ENCODE results near the gene SLC7A8. TPM values are rescaled to one million over a fixed set of nuclear protein-coding genes. Genes with fewer than 3 reads are reported as not detected.

Gene SLC7A8
- total RNA-seq, 4 donors from 2014 or later, result 15.9 to 152 (median 49.3) TPM

GRCh38 chr14:23114669-23115038 lies 68.8 kb downstream of the SLC7A8 start:
- no peaks in the 10 kb centered on the region for H3K4me1 ChIP-seq
- no peak overlapping the region for H3K4me3 ChIP-seq
- no peak for TF ChIP-seq CTCF (IDR thresholded peaks at IDR 0.05)
- intact Hi-C loops (cut with DNase I; ENCODE audit: low total_unique reads), result no loop called here
- H3K27ac ChIP-seq, result no peak overlapping the region
- DNase-seq, result no peak
- H3K9me3 ChIP-seq, result no peaks in the 10 kb centered on the region
- H3K27me3 ChIP-seq, result no peaks in the 10 kb centered on the region
- H3K36me3 ChIP-seq, result no peaks in the 10 kb centered on the region

GRCh38 chr14:23114120-23114458 lies 69.4 kb downstream of the SLC7A8 start:
- no peaks in the 10 kb centered on the region for H3K27me3 ChIP-seq
- intact Hi-C loops (cut with DNase I; ENCODE audit: low total_unique reads), result no loop called here
- H3K36me3 ChIP-seq, result no peaks in the 10 kb centered on the region
- H3K4me1 ChIP-seq, result no peaks in the 10 kb centered on the region
- no peaks in the 10 kb centered on the region for H3K9me3 ChIP-seq
- H3K27ac ChIP-seq, result no peak overlapping the region
- TF ChIP-seq POLR2A (IDR thresholded peaks at IDR 0.05) (no peak), CTCF (IDR thresholded peaks at IDR 0.05) (no peak)
- DNase-seq, result no peak
- no peak overlapping the region for H3K4me3 ChIP-seq

GRCh38 chr14:23113431-23114119 lies 69.9 kb downstream of the SLC7A8 start:
- DNase-seq, result no peak
- no peak overlapping the region for H3K27ac ChIP-seq
- H3K36me3 ChIP-seq, result no peaks in the 10 kb centered on the region
- intact Hi-C loops (cut with DNase I; ENCODE audit: low total_unique reads), result no loop called here
- no peaks in the 10 kb centered on the region for H3K9me3 ChIP-seq
- H3K4me1 ChIP-seq, result no peaks in the 10 kb centered on the region
- H3K4me3 ChIP-seq, result no peak overlapping the region
- H3K27me3 ChIP-seq, result no peaks in the 10 kb centered on the region
- TF ChIP-seq CTCF (IDR thresholded peaks at IDR 0.05) (no peak), POLR2A (IDR thresholded peaks at IDR 0.05) (no peak)

- H3K4me1 ChIP-seq, result no peaks in the 10 kb centered on the region
- no peaks in the 10 kb centered on the region for H3K36me3 ChIP-seq
- no peaks in the 10 kb centered on the region for H3K27me3 ChIP-seq
- TF ChIP-seq CTCF (IDR thresholded peaks at IDR 0.05) (no peak), POLR2A (IDR thresholded peaks at IDR 0.05) (no peak)
- H3K27ac ChIP-seq, result no peak overlapping the region
- H3K4me3 ChIP-seq, result no peak overlapping the region
- intact Hi-C loops (cut with DNase I; ENCODE audit: low total_unique reads), result no loop called here
- DNase-seq, result no peak
- H3K9me3 ChIP-seq, result no peaks in the 10 kb centered on the region
Measured at GRCh38 chr14:23112359-23113178, 70.9 kb downstream of the SLC7A8 start.

- TF ChIP-seq CTCF (IDR thresholded peaks at IDR 0.05), result no peak
- TF ChIP-seq POLR2A (IDR thresholded peaks at IDR 0.05), result no peak
- no peak for DNase-seq
- H3K36me3 ChIP-seq, result no peaks in the 10 kb centered on the region
- H3K27me3 ChIP-seq, result no peaks in the 10 kb centered on the region
- intact Hi-C loops (cut with DNase I; ENCODE audit: low total_unique reads), result no loop called here
- H3K4me3 ChIP-seq, result no peak overlapping the region
- H3K27ac ChIP-seq, result no peak overlapping the region
- no peaks in the 10 kb centered on the region for H3K4me1 ChIP-seq
- H3K9me3 ChIP-seq, result no peaks in the 10 kb centered on the region
Measured at GRCh38 chr14:23110579-23111365, 72.7 kb downstream of the SLC7A8 start.
